ENCODE measurements around the gene EEF1AKMT1.
"Not testable (repeated sequence)": the region's sequence is repeated elsewhere in the genome, so short reads cannot be mapped to it uniquely, and the experiment has no call there.

EEF1AKMT1 gene

DNA sequence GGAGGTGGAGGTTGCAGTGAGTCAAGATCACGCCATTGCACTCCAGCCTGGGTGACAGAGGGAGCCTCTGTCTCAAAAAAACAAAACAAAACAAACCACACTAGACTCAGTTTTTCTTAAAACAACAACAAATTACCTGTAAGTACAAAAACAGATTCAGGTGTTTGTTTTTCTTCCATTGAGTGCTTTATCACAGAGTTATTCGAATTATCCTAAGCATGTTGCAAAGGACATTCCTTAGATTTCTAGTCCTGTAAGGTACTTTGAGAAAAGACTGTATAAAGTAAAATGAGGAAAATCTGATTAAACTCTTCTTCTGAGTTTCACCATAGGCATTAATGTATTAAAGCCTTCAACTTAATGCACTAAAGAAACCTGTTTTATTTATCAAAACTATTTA is 2.2 kb upstream of the EEF1AKMT1 start:
- no peak for DNase-seq

DNA sequence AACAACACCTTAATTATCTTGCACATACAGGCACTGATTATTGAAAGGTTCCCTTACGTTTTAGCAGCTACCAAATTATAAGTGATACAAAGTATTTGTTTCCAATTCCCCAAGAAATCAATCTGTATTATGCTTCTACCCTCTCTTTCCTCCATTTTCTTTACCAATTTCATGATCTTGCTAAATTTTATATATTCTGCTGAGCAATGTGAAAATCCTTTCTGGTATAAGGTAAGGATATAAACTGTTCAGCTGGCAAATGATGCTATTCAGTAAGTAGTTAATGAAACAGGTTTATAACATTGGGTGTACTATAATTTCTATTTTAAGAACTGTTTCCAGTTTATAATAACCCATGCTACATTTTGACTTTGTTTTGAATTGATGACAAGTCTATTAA is 985 bp upstream of the EEF1AKMT1 start:
- no peak for DNase-seq

DNA sequence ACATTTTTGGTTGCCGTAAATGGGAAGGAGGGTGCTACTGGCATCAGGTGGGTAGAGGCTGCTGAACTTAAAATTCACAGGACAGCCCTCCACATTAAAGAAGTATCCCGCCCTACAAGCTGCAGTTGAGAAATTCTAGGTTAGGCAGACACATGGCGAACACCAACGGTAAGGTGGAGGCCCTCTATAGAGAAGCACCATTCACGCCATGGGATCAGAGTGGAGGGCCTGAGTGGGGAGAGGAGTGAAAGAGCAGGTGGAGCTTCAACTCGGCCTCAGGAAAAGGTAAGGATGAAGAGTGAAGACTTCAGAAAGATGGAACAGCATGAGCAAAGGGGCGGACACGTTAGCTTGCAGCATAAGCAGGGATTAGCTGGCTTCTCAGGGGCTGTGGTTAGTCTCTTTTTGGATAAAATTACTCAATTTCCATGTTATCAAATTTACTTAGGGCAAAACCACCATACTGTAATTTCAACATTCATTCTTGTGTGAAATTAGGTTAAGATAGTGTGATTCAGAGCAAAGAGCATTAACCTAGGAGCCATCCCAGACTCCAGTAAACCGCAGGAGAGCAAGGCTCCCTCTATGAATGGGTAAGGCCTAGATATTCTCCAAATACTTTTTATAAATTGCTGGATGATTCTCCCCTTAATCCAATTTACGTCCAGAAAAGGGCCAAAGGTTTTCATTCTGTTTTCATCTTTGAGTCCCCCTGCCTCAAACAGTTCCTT is 1.2 kb downstream of the EEF1AKMT1 start:
- no peak for DNase-seq

DNA sequence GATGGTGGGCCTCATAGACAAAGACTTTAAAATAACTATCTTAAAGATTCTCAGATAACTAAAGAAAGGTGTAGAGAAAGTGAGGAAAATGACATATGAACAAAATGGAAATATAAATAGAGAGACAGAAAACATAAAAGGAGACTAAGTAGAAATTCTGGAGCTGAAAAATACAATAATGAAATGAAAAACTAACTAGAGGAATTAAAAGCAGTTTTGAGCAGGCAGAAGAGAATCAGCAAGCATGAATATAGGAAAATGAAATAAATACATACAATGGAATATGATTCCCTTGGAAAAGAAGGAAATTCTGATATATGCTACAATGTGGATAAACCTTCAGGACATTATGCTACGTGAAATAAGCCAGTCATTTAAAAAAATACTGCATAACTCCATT is 3.9 kb downstream of the EEF1AKMT1 start:
- DNase-seq = no peak

DNA sequence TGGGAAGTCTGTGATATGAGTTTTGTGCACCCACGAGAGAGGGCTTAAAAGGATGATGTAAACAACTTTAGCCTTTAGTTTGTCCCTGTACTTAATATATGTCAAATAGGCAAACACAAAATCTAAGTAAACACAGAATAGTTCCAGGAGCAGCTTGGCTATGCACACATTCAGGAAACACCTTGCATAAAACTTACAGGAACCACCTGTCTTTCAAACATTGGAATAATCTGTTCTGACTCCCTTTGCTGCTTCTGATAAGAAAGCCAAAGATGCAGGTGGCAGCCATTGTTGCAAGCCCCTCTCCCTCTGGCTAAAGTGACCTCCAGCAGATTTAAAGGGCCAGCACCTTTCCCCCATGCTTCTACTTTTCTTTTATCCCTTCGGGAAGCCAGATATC is 4.7 kb downstream of the EEF1AKMT1 start:
- no peak for DNase-seq

DNA sequence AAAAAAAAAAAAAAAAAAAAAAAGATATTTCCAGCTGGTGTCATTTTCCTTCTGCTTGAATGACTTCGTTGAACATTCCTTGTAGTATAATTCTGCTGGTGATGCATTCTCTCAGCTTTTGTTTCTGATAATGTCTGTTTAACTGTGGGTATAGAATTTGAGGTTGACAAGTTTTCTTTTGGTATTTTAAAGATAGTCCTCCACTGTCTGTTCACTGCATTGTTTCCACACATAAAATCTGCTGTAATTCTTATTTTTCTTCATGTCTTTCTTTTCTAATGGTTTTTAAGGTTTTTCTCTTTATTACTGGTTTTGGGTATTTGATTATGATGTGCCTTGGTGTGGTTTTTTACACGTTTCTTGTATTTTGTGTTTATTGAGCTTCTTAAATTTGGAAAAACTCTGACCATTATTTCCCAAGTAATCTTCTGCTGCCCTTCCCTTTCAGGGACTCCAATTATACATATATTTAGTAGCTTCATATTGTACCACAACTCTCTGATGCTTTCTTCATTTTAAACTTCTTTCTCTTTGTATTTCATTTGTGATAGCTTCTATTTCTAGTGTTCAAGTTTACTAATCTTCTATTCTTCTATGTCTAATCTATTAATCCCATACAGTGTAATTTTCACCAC is 6.3 kb downstream of the EEF1AKMT1 start:
- no peak for DNase-seq

DNA sequence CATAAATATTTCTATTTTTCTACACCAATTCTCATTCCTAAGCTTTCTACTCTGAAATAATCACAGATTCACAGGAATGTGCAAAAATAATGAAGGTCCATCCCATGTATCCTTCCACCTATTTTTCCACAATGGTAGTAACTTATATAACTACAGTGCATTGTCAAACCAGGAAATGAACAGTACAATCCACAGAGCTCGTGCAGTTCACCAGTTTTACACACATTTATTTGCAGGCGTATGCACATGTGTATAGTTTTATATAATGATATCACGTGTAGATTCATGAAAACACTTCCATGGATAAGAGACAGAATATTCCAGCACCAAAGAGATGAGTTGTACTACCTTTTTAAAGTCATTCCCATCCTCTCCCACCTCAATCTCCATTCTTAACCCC is 12.9 kb downstream of the EEF1AKMT1 start:
- DNase-seq = no peak

DNA sequence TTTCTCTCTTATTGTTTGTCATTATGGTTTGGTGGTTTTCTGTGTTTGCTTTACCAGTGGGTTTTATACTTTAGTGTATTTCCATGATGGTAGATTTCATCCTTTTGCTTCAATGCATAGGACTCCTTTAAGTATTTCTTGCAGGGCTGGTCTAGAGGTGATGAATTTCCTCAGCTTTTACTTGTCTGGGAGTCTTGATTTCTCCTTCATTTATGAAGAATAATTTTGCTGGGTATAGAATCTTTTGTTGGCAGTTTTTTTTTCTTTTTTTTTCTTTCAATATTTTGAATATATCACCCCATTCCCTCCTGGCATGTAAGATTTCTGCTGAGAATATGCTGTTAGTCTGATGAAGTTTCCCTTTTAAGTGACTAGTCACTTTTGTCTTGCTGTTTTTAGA is 19.8 kb downstream of the EEF1AKMT1 start:
- DNase-seq = no peak

DNA sequence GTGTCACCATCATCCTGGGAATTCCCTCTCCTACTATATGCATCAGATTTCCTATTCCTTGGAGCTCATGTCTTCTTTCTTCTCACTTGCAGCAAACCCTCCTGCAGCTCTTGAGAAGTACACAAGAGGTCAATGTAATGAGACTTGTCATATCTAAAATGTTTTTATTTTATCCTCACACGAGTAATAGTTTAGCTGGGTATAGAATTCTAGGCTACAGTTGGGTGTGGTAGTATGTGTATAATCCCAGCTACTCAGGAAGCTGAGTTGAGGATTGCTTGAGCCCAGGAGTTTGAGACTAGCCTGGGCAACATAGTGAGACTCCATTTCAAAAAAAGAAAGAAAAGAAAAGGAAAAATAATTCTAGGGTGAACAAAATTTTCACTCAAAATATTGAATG is 24.4 kb downstream of the EEF1AKMT1 start:
- no peak for DNase-seq

DNA sequence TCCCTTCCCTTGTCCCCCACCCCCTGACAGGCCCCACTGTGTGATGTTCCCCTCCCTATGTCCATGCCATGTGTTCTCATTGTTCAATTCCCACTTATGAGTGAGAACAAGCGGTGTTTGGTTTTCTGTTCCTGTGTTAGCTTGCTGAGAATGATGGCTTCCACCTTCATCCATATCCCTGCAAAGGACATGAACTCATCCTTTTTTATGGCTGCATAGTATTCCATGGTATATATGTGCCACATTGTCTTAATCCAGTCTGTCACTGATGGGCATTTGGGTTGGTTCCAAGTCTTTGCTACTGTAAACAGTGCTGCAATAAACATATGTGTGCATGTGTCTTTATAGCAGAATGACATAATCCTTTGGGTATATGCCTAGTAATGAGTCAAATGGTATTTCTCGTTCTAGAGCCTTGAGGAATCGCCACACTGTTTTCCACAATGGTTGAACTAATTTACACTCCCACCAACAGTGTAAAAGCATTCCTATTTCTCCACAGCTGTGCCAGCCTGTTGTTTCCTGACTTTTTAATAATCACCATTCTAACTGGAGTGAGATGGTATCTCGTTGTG is 29.8 kb downstream of the EEF1AKMT1 start:
- DNase-seq = not testable (repeated sequence)

DNA sequence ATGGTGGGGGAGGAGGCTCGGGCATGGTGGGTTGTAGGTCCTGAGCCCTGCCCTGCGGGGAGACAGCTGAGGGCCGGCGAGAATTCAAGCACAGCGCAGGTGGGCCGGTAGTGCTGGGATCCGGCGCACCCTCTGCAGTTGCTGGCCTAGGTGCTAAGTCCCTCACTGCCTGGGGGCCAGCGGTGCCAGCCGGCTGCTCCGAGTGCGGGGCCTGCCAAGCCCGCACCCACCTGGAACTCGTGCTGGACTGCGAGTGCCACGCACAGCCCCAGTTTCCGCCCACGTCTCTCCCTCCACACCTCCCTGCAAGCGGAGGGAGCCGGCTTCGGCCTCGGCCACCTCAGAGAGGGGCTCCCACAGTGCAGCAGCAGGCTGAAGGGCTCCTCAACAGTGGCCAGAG is 33.7 kb downstream of the EEF1AKMT1 start:
- DNase-seq = no peak

DNA sequence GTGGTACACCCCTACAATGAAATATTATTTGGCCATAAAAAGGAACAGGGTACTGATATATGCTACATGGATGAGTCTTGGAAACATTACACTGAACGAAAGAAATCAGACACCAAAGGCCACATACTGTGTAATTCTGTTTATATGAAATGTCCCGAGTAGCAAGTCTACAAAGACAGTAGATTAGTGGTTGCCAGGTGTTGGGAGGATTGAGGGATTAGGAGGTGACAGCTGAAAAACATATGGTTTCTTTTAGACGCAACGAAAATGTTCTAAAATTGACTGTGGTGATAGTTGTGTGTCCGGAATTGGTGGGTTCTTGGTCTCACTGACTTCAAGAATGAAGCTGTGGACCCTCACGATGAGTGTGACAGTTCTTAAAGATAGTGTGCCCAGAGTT is 35.1 kb downstream of the EEF1AKMT1 start:
- no peak for DNase-seq

DNA sequence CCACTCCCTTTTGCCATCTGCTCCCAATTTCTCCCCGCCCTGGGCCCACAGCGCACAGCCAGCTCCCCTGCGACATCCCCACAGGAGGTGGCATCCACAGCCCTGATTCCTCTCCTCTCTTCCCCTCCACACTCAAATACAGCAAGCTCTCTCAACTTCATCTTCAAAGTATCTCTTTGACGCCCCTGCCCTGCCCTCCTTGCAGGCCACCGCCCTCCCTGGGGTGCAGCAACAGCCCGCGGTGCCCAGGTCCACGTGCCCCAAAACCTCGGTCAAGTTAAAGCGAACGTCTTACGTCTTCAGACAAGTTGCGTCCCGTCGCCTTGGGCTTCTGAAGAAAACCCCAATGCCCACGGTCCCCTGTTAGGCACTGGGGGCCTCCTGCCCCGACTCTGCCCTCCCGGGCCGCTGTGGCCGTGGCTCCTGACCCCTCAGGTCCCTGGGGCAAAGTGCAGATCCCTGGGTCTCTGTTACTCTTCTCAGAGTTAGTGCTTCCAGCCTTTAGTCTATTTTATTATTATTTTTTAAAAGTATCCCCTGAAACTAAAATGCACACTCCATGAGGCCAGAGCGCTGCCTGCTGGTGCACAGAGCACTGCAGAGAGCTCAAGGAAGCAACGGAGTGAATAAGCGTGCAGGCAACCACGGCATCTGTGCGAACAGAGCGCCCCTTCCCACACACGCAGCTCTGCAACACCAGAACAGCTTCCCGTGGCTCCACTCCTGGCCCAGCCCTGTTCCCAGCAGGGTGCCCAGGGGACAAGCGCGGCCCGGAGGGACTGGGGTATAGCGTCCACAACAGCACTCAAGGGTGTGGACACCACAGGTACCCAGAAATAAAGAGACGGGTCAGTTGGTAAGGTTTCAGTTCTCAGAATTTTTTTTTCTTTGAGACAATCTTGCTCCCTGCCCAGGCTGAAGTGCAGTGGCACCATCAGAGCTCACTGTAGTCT is 43.9 kb downstream of the EEF1AKMT1 start:
- DNase-seq = no peak

DNA sequence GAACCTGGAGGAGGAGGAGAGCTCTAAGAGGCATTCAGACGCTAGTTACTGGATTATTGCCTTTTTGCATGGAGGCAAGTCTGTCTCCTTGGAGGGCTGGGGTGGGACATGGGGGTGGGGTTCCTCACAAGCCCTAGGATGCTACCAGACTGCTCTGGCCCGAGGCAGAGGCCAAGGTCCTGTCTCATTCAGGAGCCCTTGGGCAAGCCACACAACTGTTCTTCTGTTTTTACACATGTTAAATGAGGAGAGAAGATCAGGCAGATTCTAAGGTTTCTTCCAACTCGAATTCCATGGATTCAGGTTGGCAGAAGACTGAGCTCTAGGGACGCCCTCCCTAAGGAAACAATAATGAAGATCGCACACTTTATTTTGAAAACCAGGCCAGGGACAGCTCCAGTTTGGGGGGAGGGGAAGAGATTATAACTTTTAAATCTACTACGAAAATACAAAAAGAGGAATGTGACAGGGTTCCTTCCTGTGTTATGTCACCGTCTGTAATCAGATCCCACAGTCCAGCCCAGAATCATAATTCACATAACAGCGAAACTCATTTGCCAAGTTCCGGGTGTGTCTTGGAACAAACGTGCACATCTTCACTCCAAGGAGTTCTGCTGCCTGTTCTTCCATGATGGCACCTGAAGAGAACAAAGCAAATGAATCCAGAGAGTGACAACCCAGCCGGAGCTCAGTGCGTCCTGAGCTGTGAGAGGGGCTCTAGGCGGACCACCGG is 45.0 kb downstream of the EEF1AKMT1 start:
- no peak for DNase-seq

DNA sequence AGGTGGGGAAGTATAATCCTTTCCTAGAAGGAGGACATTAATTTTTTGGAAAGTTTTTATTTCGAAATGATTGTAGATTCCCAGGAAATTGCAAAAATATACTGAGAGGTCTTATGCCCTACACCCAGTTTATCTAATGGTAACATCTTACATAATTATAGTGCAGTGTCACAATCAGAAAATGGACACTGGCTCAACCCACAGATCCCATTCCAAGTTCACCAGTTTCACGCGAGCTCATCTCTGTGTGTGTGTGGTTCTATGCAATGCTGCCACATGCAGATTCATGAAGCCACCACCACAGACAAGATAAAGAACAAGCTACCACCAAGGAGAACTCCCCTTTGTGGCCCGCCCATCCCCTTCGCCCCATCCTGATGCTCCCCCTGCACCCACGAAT is 45.9 kb downstream of the EEF1AKMT1 start:
- DNase-seq = no peak

DNA sequence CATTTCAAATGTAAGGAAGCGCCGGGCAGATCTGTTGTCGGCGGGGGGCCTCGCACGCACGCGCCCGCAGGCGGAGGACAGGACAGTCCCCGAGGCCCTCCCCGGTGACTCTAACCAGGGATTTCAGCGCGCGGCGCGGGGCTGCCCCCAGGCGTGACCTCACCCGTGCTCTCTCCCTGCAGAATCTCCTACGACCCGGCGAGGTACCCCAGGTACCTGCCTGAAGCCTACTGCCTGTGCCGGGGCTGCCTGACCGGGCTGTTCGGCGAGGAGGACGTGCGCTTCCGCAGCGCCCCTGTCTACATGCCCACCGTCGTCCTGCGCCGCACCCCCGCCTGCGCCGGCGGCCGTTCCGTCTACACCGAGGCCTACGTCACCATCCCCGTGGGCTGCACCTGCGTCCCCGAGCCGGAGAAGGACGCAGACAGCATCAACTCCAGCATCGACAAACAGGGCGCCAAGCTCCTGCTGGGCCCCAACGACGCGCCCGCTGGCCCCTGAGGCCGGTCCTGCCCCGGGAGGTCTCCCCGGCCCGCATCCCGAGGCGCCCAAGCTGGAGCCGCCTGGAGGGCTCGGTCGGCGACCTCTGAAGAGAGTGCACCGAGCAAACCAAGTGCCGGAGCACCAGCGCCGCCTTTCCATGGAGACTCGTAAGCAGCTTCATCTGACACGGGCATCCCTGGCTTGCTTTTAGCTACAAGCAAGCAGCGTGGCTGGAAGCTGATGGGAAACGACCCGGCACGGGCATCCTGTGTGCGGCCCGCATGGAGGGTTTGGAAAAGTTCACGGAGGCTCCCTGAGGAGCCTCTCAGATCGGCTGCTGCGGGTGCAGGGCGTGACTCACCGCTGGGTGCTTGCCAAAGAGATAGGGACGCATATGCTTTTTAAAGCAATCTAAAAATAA is 52.1 kb downstream of the EEF1AKMT1 start:
- no peak for DNase-seq

DNA sequence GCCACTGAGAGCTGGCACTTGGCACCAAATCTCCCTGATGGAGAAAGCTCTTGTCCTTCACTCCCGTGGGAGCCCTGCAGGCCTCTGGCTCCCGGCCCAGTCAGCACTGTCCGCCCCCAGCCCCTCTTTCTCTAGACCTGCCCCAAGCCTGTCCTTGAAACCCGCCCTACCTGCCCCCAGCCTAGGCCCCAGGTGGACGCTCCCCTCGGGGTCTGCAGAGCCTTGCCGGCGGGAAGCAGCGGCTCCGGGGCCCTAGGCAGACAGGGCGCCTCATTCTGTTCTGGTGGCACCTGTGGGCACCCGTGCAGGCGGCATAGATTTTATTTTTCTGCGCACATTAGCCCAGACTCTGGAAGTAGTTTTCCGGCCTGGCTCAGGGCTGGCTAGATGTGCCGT is 52.7 kb downstream of the EEF1AKMT1 start:
- no peak for DNase-seq

DNA sequence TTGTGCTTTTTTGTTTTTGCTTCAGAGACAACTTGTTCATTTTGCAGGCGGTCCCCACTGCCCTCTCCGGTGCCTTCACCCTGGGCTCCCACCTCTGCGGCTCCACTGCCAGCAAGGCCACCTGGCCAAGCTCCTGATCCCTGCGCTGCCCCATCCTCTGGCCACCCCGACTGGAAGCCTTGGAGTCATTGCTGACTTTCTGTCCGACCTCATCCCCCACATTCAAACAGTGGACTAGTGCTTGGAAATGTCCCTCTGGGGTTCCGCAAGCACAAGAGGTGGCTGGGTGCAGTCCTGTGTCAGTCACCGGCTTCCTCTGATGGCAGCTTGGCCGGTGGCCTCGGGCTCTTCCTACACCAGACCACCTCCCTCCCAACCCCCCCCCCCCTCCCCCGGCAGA is 53.3 kb downstream of the EEF1AKMT1 start:
- no peak for DNase-seq

DNA sequence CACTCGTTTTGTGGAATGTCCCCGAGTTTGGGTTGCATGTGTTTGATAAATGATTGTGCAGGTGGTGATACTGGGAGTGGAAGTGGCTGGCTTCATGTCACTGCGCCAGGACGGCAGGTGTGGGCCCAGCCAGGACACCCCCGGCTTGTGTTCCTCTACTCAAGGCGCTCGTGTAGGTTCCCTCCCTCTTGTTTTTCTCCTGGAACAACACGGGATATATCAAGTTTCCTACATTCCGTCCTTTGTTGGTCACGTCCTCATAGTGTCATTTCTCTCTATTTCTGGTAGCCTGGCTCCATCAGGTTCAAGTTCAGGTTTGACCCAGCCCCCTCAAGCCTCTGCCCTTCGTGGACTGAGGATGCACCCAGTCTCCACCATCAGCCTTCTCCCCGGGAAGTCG is 54.0 kb downstream of the EEF1AKMT1 start:
- DNase-seq = no peak

DNA sequence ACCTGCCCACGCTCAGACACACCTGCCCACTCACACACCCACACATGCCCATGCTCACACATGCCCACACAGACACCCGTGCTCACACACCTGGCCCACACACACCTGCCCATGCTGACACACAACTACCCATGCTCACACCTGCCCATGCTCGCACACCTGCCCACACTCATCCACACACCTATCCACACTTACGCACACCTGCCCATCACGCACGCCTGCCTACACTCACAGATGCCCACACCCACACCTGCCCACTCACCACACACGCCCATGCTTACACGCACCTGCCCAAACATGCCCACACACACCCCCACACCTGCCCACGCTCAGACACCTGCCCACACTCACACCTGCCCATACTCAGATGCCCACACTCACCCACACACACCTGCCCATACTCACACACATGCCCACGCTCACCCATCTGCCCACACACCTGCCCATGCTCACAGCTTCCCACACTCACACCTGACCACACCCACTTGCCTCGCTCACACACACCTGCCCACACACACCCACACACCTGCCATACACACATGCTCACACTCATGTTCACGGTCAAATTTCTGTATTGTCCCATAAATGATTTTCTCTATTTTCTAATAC is 54.7 kb downstream of the EEF1AKMT1 start:
- no peak for DNase-seq
